GM21447 (cell line): Measurements from ENCODE around the gene TDRD3.

ENCODE experiments used
- ATAC-seq: cut with Tn5 transposase; IDR thresholded peaks from one replicate; pipeline ENCODE4 v1.9.1; 2021; ENCODE audit not compliant: unreplicated experiment

The TDRD3 gene

DNA sequence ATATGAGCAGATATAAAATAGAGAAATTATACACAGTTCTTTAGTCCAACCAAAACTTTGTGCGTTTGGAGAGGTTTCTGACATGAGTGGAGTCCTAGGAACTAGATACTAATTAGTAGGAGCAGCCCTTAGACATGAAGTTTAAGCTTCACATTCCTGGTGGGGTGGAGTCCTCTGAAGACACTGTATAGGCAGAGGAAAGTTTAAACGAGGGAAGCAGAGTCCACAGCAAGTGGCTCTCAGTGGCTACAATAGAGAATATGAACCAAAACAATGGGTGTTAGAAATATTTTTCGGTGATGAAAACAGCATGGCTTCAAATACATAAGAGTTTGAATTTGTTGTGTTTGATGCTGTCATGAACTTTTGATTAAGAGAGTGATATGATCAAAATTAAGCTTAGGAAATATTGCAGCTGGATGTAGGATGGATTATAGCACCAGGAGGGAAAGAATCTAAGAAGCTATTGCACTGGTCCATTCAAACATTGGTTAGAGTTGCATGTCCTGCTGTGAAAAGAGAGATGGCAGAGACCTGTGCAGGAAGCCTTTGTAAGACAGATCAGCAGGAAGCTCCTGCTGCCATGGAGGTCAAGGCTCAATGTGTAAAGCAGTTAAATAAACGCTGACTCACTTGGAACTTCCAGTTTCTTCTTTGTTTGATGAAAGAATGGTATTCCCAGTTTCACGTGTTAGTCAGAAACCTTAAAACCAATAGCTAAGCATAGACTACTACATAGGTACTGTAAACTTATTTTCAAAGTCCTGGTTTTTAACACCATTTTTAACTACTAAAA, 175.2 kb downstream of the TDRD3 start:
- ATAC-seq, result no peak

DNA sequence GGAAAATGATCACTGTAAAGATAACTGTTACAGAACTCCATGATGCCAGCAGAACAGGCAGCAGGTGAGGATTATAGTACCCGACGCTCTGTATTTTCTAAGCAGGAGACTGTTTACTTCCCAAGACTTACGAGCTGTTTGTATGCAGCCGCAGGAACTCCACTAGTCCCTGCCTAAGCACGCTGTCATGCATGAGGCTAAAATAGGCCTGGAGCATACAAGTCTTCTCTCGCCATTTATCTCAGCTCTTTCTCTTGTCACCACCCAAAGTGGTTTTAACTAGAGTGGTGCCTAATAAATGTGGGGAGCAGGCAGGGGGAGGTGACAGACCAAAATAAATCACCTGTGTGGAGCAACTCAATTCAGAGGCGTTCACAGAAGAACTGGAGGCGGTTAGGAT, 175.8 kb downstream of the TDRD3 start:
- ATAC-seq, result no peak

DNA sequence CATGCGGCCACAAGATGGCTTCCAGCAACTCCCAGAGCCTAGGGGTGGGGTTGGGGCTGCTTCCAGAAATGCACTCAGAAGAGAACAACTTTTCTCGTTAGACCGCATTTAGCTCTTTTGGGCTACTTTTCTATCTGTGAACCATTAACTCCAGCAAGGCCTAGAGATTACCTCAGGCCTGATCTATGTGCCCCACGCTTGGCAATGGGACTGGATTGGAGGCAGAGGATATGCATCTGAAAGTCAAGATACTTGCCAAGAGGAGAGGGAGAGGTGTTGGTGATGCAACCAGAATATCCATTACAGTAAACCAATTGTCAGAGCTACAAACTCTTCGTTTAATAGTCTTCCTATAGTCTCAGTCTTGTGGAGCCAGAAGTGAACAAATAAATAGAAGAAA, 177.7 kb downstream of the TDRD3 start:
- no peak for ATAC-seq

DNA sequence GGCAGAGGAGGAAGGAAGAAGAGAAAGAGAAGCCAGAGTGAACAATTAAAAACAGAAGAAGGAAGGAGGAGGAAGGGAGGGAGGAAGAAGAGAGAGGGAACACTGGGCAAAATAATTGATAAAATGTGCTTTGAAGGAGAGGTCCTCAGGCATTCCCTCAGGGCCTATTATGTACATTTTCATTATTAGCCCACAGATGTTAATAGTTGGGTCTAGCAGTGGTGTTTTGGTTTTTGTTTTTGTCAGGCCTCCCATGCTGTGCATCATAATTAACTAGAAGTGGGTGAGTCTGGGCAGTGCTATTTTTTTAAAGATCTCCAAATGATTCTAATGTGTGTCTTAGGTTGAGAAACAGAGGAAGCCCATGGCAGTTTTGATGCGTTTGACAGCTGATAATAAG, 178.1 kb downstream of the TDRD3 start:
- no peak for ATAC-seq

DNA sequence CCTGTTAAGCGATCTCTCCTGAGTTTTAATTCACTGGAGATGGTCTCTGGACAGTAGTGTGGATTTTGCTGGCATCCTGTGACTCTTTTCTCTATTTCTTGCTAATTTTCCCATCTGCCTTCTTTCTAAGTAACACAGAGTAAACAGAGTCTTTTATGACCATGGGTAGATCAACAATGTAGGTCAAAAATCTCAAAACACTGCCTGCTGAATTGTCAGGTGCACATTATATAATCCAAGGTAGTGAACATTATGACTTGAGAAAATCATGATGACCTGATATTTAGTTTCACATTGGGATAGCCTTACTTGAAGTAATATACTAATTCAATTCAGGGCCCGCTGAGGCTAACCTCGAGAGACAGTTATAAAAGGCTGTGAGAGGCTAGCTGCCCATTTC, 180.7 kb downstream of the TDRD3 start:
- no peak for ATAC-seq

DNA sequence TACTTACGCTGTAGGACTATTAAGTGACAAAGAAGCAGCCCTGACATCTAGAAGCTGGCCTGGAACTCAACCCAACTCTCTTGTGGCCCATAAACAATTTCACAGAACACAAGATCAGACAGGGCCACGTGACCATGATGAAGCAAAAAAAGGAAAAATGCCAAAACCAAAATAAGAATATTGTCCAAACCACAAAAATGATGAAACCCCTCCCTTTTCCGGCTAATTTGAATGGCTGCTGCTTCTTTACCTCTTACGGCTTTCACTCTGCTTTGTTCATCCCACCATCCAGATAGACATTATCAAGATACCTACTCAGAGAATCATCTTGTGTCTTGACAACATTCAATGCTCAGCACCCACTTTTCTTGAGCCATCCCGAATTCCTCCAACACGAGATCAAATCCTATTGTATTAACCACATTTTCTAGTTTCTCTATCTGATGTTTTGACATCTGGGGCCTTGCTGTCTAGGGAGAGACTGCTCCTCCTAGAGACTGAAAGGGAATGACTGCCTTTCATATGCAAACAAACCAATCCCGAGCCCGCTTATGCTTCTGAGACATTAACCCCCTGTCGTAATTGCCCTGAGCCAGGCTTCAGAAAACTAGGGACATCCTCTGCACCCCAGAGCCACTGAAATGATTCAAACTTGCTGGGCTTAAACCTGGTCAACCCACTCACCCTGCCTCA, 186.3 kb downstream of the TDRD3 start:
- no peak for ATAC-seq

DNA sequence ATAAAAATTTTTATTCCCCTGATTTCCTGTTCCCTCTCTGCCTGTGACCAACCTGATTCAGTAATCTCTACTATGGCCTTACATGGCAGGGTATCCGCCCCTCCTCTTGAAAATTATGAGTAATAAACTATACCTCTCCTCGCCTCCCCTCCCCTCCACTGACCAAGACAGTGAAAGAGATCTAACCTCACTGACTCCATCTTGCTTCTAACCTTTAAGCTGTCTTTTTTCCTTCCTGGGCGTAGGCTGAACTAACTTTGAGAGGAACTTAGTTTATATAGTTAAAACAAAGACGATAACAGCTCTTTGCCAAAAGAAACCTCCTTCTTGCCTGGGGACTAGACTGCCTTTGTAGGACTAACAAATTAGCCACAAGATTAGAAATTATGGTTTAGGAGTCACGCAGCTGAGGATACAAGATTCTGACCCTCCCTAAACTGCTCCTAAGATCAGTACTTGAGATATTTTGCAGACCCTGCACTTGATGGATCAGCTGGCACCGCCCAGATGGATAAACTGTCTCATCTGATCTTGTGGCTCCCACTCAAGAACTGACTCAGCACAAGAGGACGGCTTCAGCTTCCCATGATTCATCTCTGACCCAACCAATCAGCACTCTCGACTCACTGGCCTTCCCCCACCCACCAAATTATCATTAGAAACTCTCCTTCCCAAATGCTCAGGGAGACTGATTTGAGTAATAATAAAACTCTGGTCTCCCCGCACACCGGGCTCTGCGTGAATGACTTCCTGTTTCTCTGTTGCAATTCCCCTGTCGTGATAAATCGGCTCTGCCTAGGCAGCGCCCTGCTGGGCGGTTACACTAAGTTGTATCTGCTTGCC, 187.1 kb downstream of the TDRD3 start:
- no peak for ATAC-seq

DNA sequence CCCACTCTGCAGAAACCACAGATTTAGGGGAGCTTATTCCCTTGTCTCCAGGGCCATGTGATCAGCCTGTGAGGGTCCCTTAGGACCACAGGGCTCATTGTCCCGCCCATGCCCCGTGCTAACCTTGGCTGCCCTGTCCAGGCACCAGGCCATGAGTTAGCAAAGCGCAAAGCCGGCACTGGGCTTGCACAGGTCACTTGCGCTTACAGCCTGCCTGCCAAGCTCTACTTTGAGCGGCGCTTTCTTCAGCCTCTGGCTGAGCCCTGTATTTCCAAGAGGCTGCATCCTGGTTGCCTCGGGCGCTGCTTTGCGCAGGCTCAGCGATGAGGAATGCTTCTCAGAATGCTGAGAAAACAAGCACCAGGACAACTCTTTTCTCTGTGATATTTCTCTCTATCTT, 188.0 kb downstream of the TDRD3 start:
- ATAC-seq, result no peak

DNA sequence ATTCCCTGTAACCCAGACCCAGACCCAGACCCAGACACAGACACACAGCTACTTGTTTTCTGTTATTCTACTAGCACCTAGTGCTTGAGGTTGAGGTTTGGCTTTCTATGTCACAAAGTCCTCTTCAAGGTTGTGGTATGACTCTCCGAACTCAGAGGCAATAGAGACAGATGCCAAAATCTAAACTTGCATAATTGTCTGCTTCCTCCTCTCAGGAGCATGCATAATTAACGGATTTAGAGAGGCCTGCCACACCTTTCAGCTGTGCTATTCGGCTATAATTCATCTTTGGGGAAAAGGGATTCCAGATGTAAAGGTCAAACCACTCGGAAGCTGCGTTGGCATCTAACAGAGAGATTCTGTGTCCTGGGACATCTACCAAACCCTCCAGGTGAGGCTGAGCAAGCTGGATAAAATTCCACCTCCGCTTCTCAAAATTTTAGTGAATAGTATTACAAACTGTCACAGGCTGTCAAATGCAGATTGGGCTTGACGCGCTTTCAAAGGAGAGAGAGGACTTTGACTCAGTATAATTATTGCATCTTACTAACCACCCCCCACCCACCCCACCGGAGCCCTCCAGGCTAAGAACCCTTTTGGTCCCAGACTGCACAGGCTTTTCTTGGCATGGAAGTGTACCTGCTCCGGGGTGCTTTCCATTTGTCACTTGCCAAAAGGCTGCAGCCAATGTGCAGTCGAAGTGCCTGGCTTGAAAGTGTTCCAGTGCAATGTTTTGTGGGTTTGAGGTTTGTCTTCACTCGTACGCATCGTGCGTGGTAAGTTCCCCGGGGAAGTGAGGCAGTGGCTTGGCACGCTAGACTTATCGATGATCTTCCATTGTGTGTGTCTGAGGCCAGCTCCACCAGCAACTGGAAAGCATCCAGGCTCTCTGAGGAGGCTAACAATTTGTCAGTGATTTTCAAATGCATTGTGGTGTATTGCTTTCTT, 194.1 kb downstream of the TDRD3 start:
- ATAC-seq, result no peak

DNA sequence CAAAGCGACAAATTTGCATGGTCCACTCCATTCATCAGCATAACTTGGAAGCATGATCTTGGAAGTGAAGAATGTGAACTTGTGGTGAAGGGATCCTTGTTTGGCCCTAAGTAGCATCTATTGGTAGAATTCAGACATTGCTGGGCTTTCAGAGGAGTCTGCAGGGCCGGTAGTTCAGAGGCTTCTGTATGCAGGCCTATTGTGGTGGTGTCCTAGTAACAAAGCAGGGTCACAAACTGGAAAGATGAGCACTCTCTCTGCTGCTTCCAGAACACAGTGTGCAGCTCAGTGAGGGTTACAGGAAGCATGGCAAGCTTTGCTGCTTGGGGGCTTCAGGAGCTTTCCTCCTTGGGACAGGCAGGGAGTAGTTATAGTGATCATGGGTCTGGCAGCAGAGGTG, 206.0 kb downstream of the TDRD3 start:
- no peak for ATAC-seq

DNA sequence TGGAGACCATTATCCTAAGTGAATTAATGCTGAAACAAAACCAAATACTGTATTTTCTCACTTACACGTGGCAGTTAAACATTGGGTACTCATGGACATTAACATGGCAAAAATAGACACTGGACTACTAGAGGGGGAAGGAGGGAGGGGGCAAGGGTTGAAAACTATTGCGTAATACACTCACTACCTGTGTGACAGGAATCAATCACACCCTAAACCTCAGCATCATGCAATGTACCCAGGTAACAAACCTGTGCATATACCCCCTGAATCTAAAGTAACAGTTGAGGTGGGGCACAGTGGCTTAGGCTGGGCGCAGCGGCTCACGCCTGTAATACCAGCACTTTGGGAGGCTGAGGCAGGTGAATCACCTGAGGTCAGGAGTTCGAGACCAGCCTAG, 207.0 kb downstream of the TDRD3 start:
- ATAC-seq, result no peak

DNA sequence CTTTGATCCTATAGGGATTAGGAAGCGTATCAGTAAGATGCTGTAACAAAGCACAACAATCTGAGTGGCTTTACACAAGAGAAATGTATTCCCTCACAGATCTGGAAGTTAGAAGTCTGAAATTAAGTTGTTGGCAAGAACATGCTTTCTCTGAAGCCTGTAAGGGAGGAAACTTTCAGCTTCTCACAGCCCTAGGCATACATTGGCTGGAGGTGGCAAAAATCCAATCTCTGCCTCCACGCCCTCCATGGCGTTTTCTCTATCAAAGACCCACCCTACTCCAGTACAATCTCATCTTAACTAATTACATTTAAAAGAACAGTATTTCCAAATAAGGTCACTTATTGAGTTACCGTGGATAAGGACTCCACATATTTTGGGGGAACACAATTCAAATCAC, 211.9 kb downstream of the TDRD3 start:
- ATAC-seq, result no peak

DNA sequence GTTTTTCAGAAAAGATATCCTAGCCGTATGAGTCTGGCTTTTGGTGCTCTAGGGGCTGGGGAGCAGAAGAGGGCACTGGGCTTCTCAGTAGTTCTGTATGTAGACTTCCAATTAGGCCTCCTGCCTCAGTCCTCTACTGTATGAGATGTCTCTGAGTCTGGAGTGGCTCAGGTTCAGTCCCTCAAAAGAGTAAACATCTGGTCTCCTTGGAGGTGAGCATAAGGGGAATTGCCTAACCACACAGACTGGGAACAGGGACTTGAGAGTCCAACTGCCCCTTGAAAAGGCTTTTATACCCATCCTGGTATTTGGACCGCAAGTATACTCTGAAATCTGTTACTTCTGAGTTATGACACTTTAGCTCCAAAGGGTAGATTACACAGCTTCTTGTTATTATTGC, 214.5 kb downstream of the TDRD3 start:
- ATAC-seq, result no peak

DNA sequence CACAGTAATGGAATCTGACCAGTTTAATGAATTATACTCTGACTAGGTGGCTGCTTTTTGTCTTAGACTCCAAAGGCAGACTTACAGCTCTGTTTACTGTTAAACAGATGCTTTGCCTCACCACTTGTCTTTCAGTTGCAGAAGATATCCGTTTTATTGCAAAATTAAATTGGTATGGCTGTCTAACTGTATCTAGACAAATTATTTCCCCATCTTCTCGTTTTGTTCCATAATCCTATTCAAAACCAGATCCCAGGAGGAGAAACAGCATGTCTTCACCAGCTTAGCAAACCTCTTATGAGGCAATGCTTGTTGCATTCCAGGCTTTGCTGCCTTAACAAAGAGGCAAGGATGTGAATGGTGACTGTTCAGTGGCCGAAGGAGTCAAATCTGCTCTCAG, 215.6 kb downstream of the TDRD3 start:
- no peak for ATAC-seq

DNA sequence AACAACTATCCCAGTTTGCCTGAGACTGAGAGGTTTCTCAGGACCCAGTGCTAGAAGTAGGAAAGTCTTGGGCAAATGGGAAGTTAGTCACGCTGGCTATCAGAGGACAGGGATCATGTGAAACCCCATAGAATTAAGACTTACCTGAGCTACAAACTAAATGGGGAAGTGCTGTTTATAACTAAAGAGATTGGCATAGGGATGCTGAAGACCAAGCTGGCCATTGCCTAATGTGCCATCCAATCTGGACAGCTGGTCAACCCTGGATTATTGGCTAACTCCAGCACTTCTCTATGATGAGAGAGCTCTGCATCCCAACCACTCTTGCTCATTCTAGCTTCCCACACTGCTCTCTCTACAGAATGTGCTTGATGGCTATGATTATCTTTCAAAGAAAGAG, 216.1 kb downstream of the TDRD3 start:
- no peak for ATAC-seq

DNA sequence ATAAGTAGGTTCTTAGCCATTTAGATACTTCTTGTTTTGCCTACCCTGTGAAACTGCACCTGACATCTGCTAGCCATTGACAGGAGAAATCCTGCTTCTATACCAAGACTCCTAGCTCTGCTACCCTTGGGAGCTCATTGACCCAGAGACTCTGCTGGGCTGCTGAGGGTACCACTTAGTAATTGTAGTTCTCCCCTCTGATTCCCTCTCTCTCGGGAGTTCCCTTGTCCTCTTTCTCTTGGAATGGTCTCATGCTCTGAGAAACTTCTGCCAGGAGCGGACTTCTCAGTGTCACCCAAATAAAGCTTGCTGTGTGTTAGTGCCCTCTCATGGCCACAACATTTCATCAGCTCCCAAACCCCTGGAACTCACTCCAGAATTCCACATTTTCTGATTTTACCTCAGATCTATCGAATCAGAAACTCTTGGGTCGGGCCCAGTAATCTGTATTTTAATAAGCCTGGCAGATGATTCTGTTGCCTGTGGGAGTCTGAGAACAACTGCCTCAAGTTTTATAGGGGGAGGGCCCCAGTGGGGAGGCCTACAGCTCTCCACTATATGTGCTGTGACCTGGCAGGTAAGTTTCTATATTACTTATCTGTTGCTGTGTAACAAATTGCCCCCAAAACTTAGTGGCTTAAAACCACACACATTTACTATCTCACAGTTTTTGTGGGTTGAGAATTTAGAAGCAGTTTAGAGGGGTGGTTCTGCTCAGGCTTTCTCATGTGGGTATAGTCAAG, 221.1 kb downstream of the TDRD3 start:
- ATAC-seq, result no peak

DNA sequence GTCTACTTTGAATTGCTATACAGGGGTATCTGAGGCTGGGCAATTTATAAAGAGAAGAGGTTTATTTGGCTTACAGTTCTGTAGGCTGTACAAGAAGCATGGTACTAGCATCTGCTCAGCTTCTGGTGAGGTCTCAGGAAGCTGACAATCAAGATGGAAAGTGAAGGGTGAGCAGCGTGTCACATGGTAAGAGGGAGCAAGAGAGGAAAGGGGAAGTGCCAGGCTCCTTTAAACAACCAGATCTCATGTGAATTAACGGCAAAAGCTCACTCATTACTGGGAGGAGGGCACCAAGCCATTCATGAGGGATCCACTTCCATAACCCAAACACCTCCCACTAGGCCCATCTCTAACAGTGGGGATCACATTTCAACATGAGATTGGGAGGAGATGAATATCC, 222.4 kb downstream of the TDRD3 start:
- ATAC-seq, result no peak

DNA sequence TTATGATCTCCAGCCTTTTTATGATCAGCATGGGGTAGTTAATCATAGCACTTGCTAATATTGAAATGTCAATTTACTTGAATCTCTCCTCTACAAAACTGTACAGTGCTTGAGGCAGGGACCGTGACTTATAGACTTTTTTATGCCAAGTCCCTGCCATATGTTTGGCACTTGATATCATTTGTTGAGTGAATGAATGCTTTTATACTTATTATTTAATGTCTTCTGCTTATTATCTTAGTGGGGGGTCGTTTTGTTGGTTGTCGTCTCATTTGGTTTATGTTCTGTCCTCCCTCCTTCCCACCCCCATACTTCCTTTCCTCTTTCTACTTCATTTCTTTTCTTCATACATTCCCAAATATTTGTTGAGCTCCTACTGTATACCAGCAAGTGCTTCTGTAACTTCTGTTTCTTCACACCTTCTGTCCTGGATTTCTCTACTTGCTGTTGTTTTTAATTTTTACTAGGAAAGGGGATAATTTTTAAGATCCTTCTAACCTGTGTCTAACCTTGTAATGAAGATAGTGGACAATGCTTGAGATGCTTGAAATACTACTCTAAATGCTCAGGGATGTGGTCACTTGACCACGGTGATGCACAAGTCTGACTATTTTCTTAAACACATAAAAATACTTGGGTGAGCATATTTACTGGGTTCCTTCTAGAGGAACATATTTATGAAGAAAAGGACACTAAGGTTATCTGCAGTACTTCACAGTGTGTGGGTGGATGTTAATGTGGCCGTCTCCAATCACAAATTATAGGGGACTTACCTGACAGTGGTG, 223.8 kb downstream of the TDRD3 start:
- ATAC-seq, result no peak

DNA sequence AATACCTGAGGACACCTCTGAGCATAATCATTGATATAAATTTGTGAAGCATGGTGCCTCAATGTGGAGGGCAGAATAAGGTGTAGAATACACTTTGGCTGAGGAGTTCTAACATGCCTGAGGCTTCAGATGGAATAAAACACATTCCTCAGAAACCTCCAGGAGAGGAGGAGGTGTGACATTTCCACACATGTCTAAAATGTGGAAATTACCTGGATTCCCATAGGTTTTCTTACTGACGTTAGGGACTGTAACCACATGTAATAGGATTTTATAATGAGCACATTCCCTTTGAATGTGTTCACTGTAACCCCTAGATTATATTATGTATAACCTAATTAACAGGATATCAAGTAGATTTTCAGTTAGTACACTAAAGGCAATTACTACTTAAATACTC, 226.1 kb downstream of the TDRD3 start:
- no peak for ATAC-seq
